ENCODE measurements around the gene RSPH10B2.

DNA sequence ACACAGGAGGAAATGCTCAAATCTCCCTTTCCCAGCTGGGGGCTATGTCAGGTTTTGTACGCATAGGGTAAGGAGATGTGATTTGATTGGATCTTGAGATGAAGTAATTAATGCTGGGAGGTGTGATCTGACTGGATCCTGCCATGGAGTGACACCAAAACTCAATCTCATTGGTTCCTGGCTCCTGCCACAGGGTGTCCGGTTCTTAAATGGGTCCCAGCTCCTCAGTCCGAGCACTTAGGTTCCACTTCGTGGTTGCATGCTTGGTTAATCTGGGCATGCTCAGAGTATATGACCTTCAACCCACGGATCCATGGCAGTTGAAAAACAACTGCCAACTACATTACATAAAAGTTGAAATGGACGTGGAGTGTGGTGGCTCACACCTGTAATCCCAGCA, 44.1 kb upstream of the RSPH10B2 start:
- TF ChIP-seq, protein P1, sequence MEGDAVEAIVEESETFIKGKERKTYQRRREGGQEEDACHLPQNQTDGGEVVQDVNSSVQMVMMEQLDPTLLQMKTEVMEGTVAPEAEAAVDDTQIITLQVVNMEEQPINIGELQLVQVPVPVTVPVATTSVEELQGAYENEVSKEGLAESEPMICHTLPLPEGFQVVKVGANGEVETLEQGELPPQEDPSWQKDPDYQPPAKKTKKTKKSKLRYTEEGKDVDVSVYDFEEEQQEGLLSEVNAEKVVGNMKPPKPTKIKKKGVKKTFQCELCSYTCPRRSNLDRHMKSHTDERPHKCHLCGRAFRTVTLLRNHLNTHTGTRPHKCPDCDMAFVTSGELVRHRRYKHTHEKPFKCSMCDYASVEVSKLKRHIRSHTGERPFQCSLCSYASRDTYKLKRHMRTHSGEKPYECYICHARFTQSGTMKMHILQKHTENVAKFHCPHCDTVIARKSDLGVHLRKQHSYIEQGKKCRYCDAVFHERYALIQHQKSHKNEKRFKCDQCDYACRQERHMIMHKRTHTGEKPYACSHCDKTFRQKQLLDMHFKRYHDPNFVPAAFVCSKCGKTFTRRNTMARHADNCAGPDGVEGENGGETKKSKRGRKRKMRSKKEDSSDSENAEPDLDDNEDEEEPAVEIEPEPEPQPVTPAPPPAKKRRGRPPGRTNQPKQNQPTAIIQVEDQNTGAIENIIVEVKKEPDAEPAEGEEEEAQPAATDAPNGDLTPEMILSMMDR (IDR thresholded peaks at IDR 0.05; ENCODE audit: insufficient read depth, low read length, poor library complexity, severe bottlenecking), result no peak
- no peak for TF ChIP-seq EZH2phosphoT487 (conservative IDR thresholded peaks at IDR 0.05; ENCODE audit: low read length)
